ENCODE measurements around the gene TFF3. TPM values are rescaled to one million over a fixed set of nuclear protein-coding genes. Genes with fewer than 3 reads are reported as not detected.

Gene TFF3
- polyA plus RNA-seq (2012; ENCODE audit: insufficient read length, low read depth): not detected

GRCh38 chr21:42315296-42315891, at the start of gene TFF3:
Gene TFF3 (minus strand): TSS chr21:42315409. CDS start chr21:42315374, 35 bp downstream.
- TF ChIP-seq TAF1 (IDR thresholded peaks at IDR 0.05; ENCODE audit: borderline replicate concordance, insufficient read depth, low read length): no peak
- TF ChIP-seq SIN3A (IDR thresholded peaks at IDR 0.05; ENCODE audit: borderline replicate concordance, insufficient read depth, low read length): no peak

GRCh38 chr21:42364304-42364865, 49.2 kb upstream of the TFF3 start:
- TF ChIP-seq FOXP2 (optimal IDR thresholded peaks at IDR 0.05; ENCODE audit: borderline replicate concordance, extremely low read depth, extremely low read length, insufficient read depth): no peak
- no peak for TF ChIP-seq REST (IDR thresholded peaks at IDR 0.05; ENCODE audit: insufficient read depth in 1 of 2, low read depth in 2 of 2, low read length in 2 of 2)
- TF ChIP-seq POLR2AphosphoS5 (IDR thresholded peaks at IDR 0.05; ENCODE audit: low read depth, low read length): no peak
- TF ChIP-seq TAF1 (IDR thresholded peaks at IDR 0.05; ENCODE audit: borderline replicate concordance, insufficient read depth, low read length): no peak
- TF ChIP-seq SIN3A (IDR thresholded peaks at IDR 0.05; ENCODE audit: borderline replicate concordance, insufficient read depth, low read length): no peak

GRCh38 chr21:42363312-42363711, 48.1 kb upstream of the TFF3 start:
- TF ChIP-seq TAF1 (IDR thresholded peaks at IDR 0.05; ENCODE audit: borderline replicate concordance, insufficient read depth, low read length): no peak
- no peak for TF ChIP-seq SIN3A (IDR thresholded peaks at IDR 0.05; ENCODE audit: borderline replicate concordance, insufficient read depth, low read length)
- no peak for TF ChIP-seq FOXP2 (optimal IDR thresholded peaks at IDR 0.05; ENCODE audit: borderline replicate concordance, extremely low read depth, extremely low read length, insufficient read depth)
- no peak for TF ChIP-seq REST (IDR thresholded peaks at IDR 0.05; ENCODE audit: insufficient read depth in 1 of 2, low read depth in 2 of 2, low read length in 2 of 2)
- no peak for TF ChIP-seq POLR2AphosphoS5 (IDR thresholded peaks at IDR 0.05; ENCODE audit: low read depth, low read length)

- TF ChIP-seq TAF1 (IDR thresholded peaks at IDR 0.05; ENCODE audit: borderline replicate concordance, insufficient read depth, low read length): no peak
- no peak for TF ChIP-seq REST (IDR thresholded peaks at IDR 0.05; ENCODE audit: insufficient read depth in 1 of 2, low read depth in 2 of 2, low read length in 2 of 2)
- no peak for TF ChIP-seq FOXP2 (optimal IDR thresholded peaks at IDR 0.05; ENCODE audit: borderline replicate concordance, extremely low read depth, extremely low read length, insufficient read depth)
- no peak for TF ChIP-seq POLR2AphosphoS5 (IDR thresholded peaks at IDR 0.05; ENCODE audit: low read depth, low read length)
- TF ChIP-seq SIN3A (IDR thresholded peaks at IDR 0.05; ENCODE audit: borderline replicate concordance, insufficient read depth, low read length): no peak
Measured at GRCh38 chr21:42362700-42363099, 47.5 kb upstream of the TFF3 start.

- TF ChIP-seq FOXP2 (optimal IDR thresholded peaks at IDR 0.05; ENCODE audit: borderline replicate concordance, extremely low read depth, extremely low read length, insufficient read depth) (no peak), SIN3A (IDR thresholded peaks at IDR 0.05; ENCODE audit: borderline replicate concordance, insufficient read depth, low read length) (no peak), REST (IDR thresholded peaks at IDR 0.05; ENCODE audit: insufficient read depth in 1 of 2, low read depth in 2 of 2, low read length in 2 of 2) (no peak), TAF1 (IDR thresholded peaks at IDR 0.05; ENCODE audit: borderline replicate concordance, insufficient read depth, low read length) (no peak), POLR2AphosphoS5 (IDR thresholded peaks at IDR 0.05; ENCODE audit: low read depth, low read length) (no peak)
Measured at GRCh38 chr21:42362198-42362597, 47.0 kb upstream of the TFF3 start.

Data from PFSK-1 (cell line).